GM18502 (cell line): ENCODE measurements around the gene CLDN6.

Experiments
- ATAC-seq: cut with Tn5 transposase; IDR thresholded peaks from one replicate; pipeline ENCODE4 v1.9.1; 2021; ENCODE audit warnings: mild to moderate bottlenecking; ENCODE audit not compliant: unreplicated experiment, poor library complexity

Gene CLDN6

DNA sequence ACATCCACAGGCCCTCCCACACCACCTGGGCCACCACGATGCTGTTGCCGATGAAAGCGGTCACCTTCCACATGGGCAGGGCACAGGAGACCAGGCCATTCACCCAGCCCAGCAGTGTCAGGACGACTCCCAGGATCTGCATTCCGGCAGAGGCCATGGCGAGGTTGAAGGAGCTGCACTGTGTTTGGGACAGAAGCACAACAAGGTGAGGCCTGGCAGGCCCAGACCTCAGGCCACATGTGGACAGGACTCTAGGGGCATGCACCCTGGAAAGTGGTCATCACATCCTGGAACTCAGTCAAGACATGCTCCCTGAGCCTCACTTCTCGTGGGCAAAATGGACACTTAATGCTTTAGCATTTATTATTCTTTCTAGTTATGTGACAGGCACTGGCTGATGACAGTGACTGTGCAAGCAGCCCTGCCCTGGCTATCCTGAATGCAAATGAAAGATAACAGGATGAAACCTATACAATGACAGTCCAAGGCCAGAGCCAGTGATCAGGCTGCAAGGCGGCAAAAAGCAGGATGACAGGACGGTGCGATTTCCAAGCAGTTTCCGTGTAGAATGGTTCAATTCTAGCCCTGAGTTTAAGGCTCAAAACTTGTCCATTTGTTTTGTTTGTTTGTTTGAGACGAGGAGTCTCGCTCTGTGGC, 2.0 kb downstream of the CLDN6 start:
- ATAC-seq: no peak

DNA sequence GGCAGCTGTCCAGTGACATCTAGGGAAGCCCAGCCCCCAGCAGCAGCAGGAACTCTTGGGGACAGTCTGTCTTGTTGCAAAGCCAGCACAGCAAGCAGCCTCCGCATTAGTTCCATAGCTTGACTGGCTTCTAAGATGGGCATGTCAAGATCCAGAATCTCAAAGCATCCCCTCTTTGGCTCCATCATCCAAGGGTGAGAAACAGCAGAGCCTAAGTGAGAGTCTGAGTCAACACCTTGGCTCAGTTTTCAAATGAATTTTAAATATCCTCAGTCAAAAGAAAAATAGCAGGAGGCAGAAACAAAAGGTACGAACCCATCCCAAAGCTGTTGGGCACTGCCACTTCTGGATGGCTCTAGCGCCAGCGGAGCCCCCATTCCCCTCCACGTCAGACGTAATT, 3.0 kb downstream of the CLDN6 start:
- no peak for ATAC-seq

DNA sequence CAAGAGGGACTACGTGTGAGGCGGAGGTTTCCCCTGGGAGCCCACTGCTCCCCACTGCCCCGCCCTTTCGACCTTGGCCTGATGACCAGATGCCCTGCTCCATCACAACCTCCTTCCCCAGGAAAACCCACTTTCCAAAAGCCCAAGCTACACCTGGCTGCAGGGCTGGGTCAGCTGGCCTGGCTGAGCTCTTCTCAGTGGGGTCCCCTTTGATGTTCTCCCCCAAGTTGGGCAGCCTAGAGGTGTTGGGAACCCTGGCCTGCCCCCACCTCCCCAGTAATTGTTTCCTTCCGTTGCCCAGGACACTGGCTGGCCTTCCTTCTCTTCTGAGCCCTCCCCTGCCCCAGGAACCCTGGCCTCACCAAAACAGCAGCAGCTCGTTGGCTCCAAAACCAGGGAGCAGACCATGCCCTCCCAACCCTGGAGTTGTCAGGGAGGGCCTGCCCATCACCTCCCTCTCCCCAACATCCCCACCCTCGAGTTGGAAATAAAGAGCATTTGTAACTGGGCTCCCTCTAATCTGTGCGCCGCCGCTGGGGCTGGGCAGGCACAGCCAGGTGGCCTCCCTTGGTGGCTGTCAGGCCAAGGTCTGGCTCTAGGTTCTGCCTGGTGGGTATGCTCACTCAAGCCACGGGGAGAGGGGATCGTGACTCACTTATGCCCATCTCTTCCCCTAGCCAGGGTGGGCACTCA, 3.8 kb downstream of the CLDN6 start:
- ATAC-seq: no peak

DNA sequence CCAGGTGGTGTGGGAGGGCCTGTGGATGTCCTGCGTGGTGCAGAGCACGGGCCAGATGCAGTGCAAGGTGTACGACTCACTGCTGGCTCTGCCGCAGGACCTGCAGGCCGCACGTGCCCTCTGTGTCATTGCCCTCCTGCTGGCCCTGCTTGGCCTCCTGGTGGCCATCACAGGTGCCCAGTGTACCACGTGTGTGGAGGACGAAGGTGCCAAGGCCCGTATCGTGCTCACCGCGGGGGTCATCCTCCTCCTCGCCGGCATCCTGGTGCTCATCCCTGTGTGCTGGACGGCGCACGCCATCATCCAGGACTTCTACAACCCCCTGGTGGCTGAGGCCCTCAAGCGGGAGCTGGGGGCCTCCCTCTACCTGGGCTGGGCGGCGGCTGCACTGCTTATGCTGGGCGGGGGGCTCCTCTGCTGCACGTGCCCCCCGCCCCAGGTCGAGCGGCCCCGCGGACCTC, 4.5 kb downstream of the CLDN6 start:
- no peak for ATAC-seq

DNA sequence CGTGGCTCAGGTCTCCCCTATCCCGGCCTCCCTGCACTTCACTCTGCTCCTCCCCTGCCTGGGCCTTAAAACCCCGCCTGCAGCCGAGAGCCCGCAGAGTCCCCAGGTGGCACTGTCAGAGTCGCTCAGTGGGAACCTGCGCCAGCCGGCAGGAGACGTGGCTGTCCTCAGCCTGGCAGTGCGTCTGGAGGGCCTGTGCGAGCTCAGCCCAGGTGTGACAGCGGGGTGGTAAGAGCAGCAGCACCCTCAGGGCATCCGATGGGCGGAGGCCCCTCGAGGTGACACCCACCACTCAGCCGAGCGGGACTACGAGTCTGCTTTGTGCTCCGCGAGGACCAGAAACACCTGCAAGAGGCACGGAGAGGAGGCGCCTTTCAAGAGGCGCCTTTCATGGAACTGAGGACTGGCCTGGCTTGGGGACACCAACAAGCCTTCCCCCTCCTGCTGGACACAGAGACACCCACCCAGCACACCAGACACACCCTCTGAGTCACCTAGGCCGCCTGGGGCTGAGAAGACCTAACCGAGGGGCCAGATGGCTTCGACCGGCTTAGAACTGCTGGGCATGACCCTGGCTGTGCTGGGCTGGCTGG, 5.1 kb downstream of the CLDN6 start, which contains the start of gene CLDN9:
CLDN9 (plus strand) TSS at position 96 of the 593 bp plus-strand sequence; CDS start at position 536, 440 bp downstream.
- no peak for ATAC-seq

DNA sequence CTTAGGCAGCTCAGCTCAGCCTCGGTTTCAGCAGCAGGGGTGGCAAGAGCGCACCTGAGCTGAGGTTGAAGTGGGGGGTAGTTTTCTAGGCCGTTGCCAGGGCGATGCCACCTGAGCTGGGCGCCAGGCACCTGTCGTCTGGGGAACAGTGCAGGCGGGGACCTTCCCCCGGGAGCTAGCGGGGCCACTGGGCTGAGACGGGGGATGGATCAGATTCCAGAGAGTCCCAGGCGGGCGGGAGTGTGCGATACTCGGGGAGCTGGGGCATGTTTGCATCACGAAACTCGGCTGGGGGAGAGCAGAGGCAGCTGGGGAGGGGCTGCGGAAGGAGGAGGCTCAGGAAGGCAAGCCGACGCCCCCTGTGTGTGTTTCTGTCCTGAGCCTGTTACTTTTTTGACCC, 5.7 kb downstream of the CLDN6 start:
- no peak for ATAC-seq

DNA sequence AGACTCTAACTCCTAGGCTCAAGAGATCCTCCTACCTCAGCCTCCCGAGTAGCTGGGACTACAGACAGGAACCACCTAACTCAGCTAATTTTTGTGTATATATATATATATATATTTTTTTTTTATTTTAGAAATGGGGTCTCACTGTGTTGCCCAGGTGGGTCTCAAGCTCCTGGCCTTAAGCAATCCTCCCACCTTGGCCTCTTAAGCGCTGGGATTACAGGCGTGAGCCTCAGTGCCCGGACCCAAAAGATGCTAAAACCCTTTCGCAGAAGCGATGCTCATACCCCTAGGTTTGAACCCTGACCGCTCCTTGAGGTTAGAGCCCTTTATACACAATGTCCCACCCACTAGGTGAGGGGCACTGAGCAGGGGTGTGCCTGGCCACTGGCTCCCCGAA, 7.5 kb downstream of the CLDN6 start:
- no peak for ATAC-seq

DNA sequence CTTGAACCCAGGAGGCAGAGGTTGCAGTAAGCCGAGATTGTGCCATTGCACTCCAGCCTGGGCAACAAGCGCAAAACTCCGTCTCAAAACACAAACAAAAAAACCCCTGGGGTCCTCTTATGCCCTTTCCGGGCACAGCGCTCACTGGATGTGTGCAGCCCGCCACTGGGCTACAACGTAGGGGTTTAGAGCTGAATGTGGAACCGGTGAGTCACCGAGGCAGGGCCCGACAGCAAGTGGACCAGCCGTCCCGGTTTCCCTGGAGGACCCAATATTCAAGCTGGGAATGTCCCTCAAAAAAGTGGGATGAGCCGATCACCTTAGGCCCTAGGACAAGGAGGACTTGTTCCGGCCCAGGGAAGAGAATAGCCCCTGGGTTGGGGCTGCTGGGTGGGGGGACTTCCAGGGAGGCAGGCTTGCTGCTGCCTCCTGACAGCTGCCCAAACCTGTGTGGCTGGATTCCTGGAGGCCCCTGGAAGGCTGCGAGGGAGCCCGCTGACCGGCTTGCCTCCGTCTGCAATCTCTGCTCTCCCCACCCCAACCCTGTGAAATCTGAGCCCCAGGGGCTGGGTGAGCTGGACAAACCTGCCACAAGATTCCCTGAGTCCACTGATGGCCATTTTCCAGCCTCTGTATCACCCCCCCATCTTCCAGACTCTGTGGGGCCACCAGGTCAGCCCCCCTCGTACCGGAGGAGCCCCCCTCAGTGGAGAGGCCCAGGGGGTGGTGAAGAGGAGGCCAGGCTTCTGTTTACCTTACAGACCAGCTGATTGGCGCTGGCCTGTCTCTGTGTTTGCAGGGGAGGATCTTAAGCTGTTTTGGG, 8.2 kb downstream of the CLDN6 start:
- no peak for ATAC-seq

DNA sequence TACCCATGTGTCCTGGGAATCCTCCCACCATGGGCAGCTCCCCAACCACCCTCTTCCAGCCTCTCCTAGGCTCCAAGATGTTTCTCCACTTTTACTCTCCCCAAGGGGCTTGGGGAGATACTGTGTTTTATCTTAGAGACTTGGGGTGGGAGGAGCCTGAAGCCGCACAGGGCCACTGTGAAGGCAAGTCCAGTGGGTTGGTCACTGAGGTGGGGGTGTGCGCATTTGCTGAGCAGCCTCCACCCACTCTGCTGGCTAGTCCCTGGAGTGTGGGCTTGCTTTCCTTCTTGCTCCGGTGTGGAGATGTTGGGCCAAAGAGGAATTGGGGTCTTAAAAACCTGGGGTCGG, 9.3 kb downstream of the CLDN6 start:
- ATAC-seq: no peak

DNA sequence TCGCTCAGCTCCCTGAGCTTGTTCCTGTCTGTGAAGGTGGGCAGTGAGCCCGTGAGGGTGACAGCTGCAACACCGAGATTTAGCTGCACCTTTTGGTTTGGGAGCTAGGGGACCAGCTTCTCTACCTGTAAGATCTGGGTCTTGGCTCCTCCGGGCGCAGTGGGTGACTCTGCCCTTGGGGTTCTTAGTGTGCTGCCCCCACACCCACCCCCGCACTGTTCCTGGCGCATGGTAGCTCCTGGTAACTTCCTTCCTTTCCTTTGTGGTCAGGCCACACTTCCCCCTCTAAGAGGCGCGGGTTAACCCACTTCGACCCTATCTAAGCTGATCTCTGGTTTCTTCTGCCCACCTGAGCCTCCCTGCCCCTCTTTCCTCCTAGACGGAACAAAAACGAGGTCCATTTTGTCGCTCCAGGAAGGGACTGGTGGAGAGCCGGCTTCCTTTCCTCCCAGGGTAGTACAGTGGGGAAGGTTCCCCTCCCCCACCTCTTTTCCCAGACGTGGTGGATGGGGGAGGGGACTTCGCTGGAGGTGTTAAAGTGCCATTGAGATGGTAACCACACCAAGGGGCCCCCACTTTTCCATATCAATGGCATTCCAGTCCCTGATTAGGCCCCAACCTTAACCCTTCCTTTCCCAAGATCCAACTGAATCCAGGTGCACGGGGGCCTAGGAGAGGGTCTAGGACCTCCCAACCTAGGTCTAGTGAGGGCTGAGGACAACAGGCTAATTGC, 9.9 kb downstream of the CLDN6 start:
- no peak for ATAC-seq

DNA sequence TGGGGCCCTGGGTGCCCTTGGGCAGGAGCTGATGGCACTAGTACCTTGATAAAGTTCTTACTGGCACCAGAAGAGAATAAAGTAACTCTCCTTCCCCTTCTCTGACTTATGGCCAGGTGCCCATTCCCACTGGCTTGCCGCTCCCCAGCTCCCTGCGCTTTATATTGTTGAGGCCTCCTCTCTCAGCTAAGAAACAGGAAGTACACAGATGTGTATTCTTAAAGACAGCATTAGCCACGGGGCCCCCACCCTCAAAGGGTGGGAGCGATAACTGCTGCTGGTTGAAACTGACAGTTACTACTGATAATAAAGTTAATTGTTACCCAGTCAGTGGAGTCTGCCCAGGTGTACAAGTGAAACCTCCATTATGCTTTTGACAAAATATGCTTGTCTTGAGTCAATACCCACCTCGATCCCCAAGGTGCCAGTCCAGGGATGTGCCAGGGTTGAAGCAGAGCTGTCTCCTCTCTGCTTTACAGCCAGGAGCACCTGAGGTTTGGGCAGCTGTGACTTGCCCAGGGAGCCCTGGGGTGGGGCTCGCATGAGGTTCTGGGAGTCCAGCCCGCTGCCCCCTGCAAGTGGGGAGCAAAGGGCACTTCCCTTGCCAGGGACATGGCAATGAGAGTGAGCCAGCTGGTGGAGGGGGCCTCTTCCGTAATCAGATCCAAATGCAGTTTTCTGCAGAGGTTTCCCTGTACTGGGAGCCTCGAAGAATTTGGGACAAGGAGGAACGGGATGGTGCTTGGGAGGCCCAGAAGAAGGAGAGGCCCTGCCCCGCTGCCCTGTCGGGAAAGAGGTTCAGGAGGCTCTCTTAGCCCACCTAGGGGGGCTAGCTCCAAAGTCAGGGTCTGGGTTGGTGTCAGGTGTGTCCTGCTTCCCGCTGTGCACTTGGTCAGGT, 10.7 kb downstream of the CLDN6 start:
- ATAC-seq: no peak

DNA sequence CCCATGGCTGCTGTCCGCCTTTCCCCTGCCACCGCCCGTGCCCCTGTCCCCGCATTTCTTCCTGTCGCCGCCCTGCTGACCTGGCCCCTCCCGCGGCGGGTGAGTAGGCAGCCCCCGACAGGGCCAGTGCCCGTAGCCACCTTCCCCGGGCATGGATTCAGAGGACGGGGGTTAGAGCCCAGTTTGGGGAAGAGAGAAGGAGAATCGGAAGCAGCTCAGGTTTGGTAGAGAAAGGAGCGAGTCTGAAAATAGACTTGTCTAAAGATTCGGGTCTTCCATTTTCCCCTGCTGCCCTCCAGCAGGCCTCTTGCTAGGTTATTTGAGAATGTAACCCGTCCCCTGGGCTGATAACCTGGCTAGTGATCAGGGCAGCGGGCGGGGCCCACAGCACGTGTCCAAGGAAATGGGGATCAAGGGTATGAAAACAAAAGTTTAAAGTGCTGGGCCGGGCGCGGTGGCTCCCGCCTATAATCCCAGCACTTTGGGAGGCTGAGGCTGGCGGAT, 13.2 kb downstream of the CLDN6 start:
- no peak for ATAC-seq

DNA sequence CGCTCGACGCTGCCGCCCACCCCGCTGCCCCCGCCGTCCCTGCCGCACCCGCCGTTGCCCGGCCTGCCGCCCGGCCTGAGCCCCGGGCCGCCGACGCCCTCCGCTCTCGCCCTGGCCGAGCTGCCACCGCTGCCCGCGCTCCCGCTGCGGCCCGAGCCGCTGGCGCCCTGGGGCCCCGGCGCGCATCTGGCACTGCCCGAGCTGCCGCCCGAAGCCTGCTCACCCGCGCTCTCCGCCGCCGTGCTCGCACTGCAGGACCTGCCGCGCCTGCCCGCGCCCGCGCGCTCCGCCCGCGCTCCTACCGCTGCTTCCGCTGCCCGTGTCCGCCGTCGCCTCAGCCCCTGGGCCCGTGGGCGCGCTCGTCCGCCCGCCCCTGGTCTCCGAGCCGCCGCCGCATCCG, 13.7 kb downstream of the CLDN6 start:
- ATAC-seq: peak; percentile 26

DNA sequence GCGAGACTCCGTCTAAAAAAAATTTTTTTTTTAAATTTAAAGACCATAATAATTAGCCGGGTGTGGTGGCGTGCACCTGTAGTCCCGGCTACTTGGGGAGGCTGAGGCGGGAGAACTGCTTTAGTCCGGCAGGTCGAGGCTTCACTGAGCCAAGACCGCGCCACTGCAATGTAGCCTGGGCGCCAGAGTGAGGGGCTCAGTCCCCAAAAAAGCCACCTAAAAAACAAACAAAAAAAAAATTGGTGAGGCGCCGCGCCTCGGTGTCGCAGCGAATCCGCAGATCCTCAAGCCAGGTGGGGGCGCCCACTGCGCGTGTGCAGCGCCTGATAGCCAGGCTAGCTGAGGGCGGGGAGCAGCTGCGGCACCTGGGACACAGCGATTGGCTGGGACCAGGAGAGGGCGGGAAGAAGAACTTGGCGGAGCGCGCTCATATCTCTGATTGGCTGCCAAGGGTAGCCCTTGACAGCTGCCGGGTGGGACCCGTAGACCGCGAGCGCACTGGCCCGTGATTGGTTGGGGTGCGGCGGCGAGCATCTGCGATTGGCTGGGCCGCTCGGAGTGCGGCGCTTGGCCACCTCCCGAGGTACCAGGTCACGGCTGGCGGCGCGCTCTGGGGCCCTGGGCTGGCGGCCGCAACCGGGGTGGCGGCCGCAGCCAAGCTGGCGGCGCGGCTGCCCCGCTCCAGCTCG, 14.3 kb downstream of the CLDN6 start:
- ATAC-seq: peak; percentile 95

DNA sequence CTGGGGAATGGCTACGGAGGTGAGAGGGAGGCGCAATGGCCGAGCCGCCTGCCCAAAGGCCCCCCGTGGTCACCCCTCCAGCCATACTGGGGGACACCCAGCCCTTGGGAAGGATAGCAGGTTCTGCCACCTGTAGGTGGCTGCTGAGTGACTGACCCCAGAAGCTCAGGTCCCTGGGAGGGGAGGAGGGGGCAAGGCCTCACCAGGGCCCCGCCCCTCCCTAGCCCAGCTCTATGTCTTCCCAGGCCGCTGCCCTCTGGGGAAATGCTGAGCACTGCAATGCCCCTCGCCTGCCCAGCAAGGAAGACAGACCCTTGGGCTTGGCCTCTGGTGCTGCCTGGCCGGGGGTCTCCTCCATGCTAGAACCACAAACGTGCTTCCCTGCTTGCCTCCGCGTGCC, 16.7 kb downstream of the CLDN6 start:
- ATAC-seq: no peak

DNA sequence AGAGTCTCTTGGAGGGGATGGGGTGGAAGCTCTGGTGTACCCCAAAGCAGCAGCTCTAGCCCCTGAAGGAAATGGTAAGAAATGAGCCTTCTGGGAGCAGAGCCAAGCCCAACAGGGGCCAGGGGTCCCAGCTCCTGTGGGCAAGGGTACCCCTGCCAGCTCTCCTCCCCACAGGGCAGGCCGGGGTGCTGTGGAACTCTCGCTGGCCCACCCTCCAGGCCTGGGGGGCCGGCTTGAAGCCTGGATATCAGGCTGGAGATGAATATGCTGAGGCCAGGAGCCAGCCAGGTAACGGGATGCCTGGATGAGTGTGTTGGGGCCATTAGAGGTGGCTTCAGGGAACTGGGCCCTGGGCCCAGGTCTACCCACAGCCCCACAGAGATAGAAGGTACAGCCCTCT, 17.4 kb downstream of the CLDN6 start:
- no peak for ATAC-seq

DNA sequence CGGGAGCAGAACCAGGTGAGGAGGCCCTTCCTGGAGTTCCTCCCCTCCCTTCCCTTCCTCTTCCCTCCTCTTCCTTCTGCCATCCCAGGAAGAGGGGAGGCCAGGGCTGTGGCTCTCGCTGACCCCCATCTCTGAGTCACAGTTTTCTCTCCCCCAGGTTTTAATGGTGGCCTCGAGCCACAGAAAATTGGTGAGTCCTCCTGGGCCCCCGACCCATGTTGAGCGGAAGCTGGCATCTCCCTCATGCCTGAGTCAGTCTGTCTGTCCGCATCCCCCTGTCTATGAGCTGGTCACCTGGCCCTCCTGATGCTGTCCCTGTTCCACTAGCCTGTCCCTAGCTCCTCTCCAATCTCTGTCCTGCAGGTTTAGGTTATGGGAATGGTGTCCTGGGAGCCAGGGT, 18.1 kb downstream of the CLDN6 start:
- ATAC-seq: no peak

DNA sequence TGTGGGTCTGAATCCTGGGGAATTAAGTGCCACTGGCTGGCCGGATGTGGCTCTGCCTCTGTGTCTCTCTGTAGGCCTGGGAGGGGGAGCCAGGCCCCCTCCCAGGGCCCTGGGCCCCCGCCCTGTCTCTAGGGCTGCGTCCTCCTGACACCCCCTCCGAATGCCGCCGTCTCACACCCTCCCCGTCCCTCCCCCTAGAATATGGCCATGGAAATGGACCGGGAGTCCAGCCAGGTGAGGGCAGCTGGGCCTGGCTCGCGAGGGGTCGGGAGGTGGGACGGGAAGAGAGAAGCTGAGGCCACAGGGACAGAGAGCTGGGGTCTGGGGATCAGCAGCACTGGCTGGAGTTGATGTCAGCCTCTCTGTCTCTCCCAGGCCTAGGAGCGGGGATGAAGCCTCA, 21.7 kb downstream of the CLDN6 start:
- no peak for ATAC-seq
